OCI-LY1 (cell line): ENCODE data around the gene SYTL4.
"Not testable (repeated sequence)": the region's sequence is repeated elsewhere in the genome, so short reads cannot be mapped to it uniquely, and the experiment has no call there.

Source experiments
- H2AFZ ChIP-seq: fragments of 200-600 bp; sonication (generic), shearing (Covaris generic); 2 replicates; pipeline ENCODE4 v1.6.0; 2014; ENCODE audit warnings: antibody characterized with exemption, mild to moderate bottlenecking, low read length
- H3F3A ChIP-seq: fragments of 200-600 bp; sonication (generic), shearing (Covaris generic); 2 replicates; pipeline ENCODE4 v1.6.0; 2014; ENCODE audit warnings: mild to moderate bottlenecking, antibody characterized with exemption, low read length, moderate library complexity; ENCODE audit not compliant: insufficient read depth
- H3K27ac ChIP-seq: fragments of 200-600 bp; sonication (generic); 2 replicates; pipeline ENCODE4 v1.5.1; 2014; ENCODE audit warnings: low read length, mixed run types, mild to moderate bottlenecking, low read depth; ENCODE audit not compliant: poor library complexity, severe bottlenecking
- H3K27me3 ChIP-seq: fragments of 200-600 bp; sonication (generic); 2 replicates; pipeline ENCODE4 v1.6.0; 2014; ENCODE audit warnings: antibody characterized with exemption, mild to moderate bottlenecking, low read length, moderate library complexity; ENCODE audit not compliant: insufficient read depth
- H3K36me3 ChIP-seq: fragments of 200-600 bp; sonication (generic); 2 replicates; pipeline ENCODE4 v1.6.1; 2014; ENCODE audit warnings: mild to moderate bottlenecking, antibody characterized with exemption, low read length, moderate library complexity, mixed read lengths; ENCODE audit not compliant: insufficient read depth
- H3K4me1 ChIP-seq: fragments of 200-600 bp; sonication (generic); 2 replicates; pipeline ENCODE4 v1.5.1; 2014; ENCODE audit warnings: mild to moderate bottlenecking, low read length, moderate library complexity; ENCODE audit not compliant: insufficient read depth, severe bottlenecking
- H3K4me2 ChIP-seq: fragments of 200-600 bp; sonication (generic), shearing (Covaris generic); 2 replicates; pipeline ENCODE4 v1.6.1; 2014; ENCODE audit warnings: low read length
- H3K4me3 ChIP-seq: fragments of 200-600 bp; sonication (generic); 2 replicates; pipeline ENCODE4 v1.5.1; 2014; ENCODE audit warnings: low read length, low read depth, mild to moderate bottlenecking, mixed read lengths; ENCODE audit not compliant: poor library complexity, severe bottlenecking
- H3K79me2 ChIP-seq: fragments of 200-600 bp; shearing (Covaris generic); 2 replicates; pipeline ENCODE4 v1.6.1; 2016; ENCODE audit warnings: mixed run types, low read length, mixed read lengths; ENCODE audit not compliant: insufficient read depth
- H3K9ac ChIP-seq: fragments of 200-600 bp; sonication (generic), shearing (Covaris generic); 2 replicates; pipeline ENCODE4 v1.6.1; 2014; ENCODE audit warnings: mild to moderate bottlenecking, low read length, mixed read lengths
- H3K9me2 ChIP-seq: fragments of 200-600 bp; sonication (generic), shearing (Covaris generic); 2 replicates; pipeline ENCODE4 v1.6.1; 2014; ENCODE audit warnings: low read depth, mild to moderate bottlenecking, low read length, mixed read lengths
- H3K9me3 ChIP-seq: fragments of 200-600 bp; shearing (Covaris generic); 2 replicates; pipeline ENCODE4 v1.6.1; 2014; ENCODE audit warnings: low read length, mixed read lengths
- H4K20me1 ChIP-seq: fragments of 200-600 bp; sonication (generic), shearing (Covaris generic); 2 replicates; pipeline ENCODE4 v1.6.0; 2016; ENCODE audit warnings: mild to moderate bottlenecking, low read length; ENCODE audit not compliant: insufficient read depth
- CTCF ChIP-seq: fragments of 200-600 bp; sonication (generic), shearing (Covaris generic); IDR thresholded peaks from 2 replicates; pipeline ENCODE4 v1.5.1; 2017; ENCODE audit warnings: mild to moderate bottlenecking, antibody characterized with exemption, low read length, moderate library complexity, mixed read lengths
- EZH2 ChIP-seq: fragments of 200-600 bp; sonication (generic), shearing (Covaris generic); IDR thresholded peaks from 2 replicates; pipeline ENCODE4 v1.8.0; 2017; ENCODE audit warnings: borderline replicate concordance, mixed run types, mild to moderate bottlenecking, antibody characterized with exemption, low read length, moderate library complexity, mixed read lengths

Gene SYTL4

GRCh38 chrX:100731441-100732281 lies at the start of gene SYTL4:
TSS of gene SYTL4 (minus strand) at chrX:100732121. CDS start at chrX:100702037, 30,084 bp downstream.
- Histone ChIP-seq H3K36me3 (no peaks in the 10 kb centered on the region), H3K9me2 (no peaks in the 10 kb centered on the region), H4K20me1 (no peaks in the 10 kb centered on the region), H3K4me1 (no peaks in the 10 kb centered on the region), H3K9me3 (no peaks in the 10 kb centered on the region), H3K27me3 (no peaks in the 10 kb centered on the region), H2AFZ (no peak within 1 kb of the TSS), H3K79me2 (no peaks in the 10 kb centered on the region), H3F3A (no peaks in the 10 kb centered on the region), H3K9ac (no peak within 1 kb of the TSS), H3K27ac (no peak within 1 kb of the TSS), H3K4me2 (no peak within 1 kb of the TSS), H3K4me3 (no peak within 1 kb of the TSS)
- no peak for TF ChIP-seq CTCF
- TF ChIP-seq EZH2 = no peak

GRCh38 chrX:100769439-100769838 lies 37.5 kb upstream of the SYTL4 start:
- H3K9ac ChIP-seq, H3K4me2 ChIP-seq, H3K27me3 ChIP-seq, H4K20me1 ChIP-seq, H2AFZ ChIP-seq, H3K9me3 ChIP-seq, H3K4me1 ChIP-seq, H3K9me2 ChIP-seq, H3K27ac ChIP-seq, H3K4me3 ChIP-seq, H3K36me3 ChIP-seq, H3F3A ChIP-seq, H3K79me2 ChIP-seq: not testable (repeated sequence)

- H3K9ac ChIP-seq = no peak overlapping the region
- H3K9me3 ChIP-seq = no peaks in the 10 kb centered on the region
- H3K4me1 ChIP-seq = no peaks in the 10 kb centered on the region
- H4K20me1 ChIP-seq = no peaks in the 10 kb centered on the region
- no peaks in the 10 kb centered on the region for H3K9me2 ChIP-seq
- H3K4me3 ChIP-seq = no peak overlapping the region
- H3K27me3 ChIP-seq = no peaks in the 10 kb centered on the region
- no peak overlapping the region for H3K27ac ChIP-seq
- no peak overlapping the region for H2AFZ ChIP-seq
- no peak for TF ChIP-seq EZH2
- peak; percentile 94 for TF ChIP-seq CTCF
- H3K4me2 ChIP-seq = no peak overlapping the region
- H3F3A ChIP-seq = no peaks in the 10 kb centered on the region
- no peaks in the 10 kb centered on the region for H3K36me3 ChIP-seq
- no peaks in the 10 kb centered on the region for H3K79me2 ChIP-seq
These were observed 36.9 kb upstream of the SYTL4 start for GRCh38 chrX:100768679-100769338.
